WTC11 (cell line): ENCODE measurements around the gene ELMO1. TPM values are rescaled to one million over a fixed set of nuclear protein-coding genes. Genes with fewer than 3 reads are reported as not detected.

Experiments
- ATAC-seq: fragments of 200-7000 bp; cut with Tn5 transposase; 2 replicates; pipeline ENCODE4 v1.10.0; 2021; ENCODE audit warnings: mild to moderate bottlenecking, moderate library complexity
- CTCF ChIA-PET: fragments of 300-600 bp; sonication (Branson Sonifier 250); formaldehyde crosslinking; loops from one replicate; lab custom pipeline; 2021; ENCODE audit warnings: antibody characterized with exemption; lab: Charles Lee
- POLR2A ChIA-PET: fragments of 350-600 bp; sonication (Branson Sonifier 250); formaldehyde crosslinking; loops from one replicate; lab custom pipeline; 2021; ENCODE audit warnings: antibody characterized with exemption; lab: Charles Lee
- DNase-seq: peaks from one replicate; pipeline ENCODE4 v3.0.0; 2021; ENCODE audit warnings: low spot score
- H3K27ac Mint-ChIP-seq: 2 replicates; pipeline ENCODE4 v1.8.0; 2021; ENCODE audit warnings: mixed read lengths
- H3K27me3 Mint-ChIP-seq: 2 replicates; pipeline ENCODE4 v1.8.0; 2021; ENCODE audit warnings: low read depth, mild to moderate bottlenecking, moderate library complexity, mixed read lengths
- H3K36me3 Mint-ChIP-seq: 2 replicates; pipeline ENCODE4 v1.8.0; 2021; ENCODE audit warnings: mixed read lengths
- H3K4me1 Mint-ChIP-seq: 2 replicates; pipeline ENCODE4 v1.8.0; 2022; ENCODE audit warnings: mixed read lengths
- H3K4me3 Mint-ChIP-seq: 2 replicates; pipeline ENCODE4 v1.8.0; 2021; ENCODE audit warnings: mild to moderate bottlenecking, moderate library complexity, mixed read lengths
- H3K9me3 Mint-ChIP-seq: 2 replicates; pipeline ENCODE4 v1.8.0; 2021; ENCODE audit warnings: mixed read lengths
- ATF1 ChIP-seq: sonication (generic); formaldehyde crosslinking; IDR thresholded peaks from 2 replicates; pipeline ENCODE4 v1.8.1; 2023; ENCODE audit warnings: mild to moderate bottlenecking, moderate library complexity, missing genetic modification reagents
- ATF2 ChIP-seq: sonication (generic); formaldehyde crosslinking; IDR thresholded peaks from 2 replicates; pipeline ENCODE4 v1.8.1; 2022; ENCODE audit warnings: low read depth, missing genetic modification reagents, borderline replicate concordance
- ATF3 ChIP-seq: sonication (generic); formaldehyde crosslinking; conservative IDR thresholded peaks from 2 replicates; pipeline ENCODE4 v1.8.1; 2022; ENCODE audit warnings: mild to moderate bottlenecking, missing genetic modification reagents
- CREM ChIP-seq: sonication (generic); formaldehyde crosslinking; IDR thresholded peaks from 2 replicates; pipeline ENCODE4 v1.8.1; 2022; ENCODE audit warnings: mild to moderate bottlenecking, missing genetic modification reagents, moderate library complexity
- E2F1 ChIP-seq: sonication (generic); formaldehyde crosslinking; IDR thresholded peaks from 2 replicates; pipeline ENCODE4 v1.8.0; 2022; ENCODE audit warnings: mild to moderate bottlenecking, missing genetic modification reagents
- ELF4 ChIP-seq: sonication (generic); formaldehyde crosslinking; IDR thresholded peaks from 2 replicates; pipeline ENCODE4 v1.8.1; 2022; ENCODE audit warnings: low read depth, mild to moderate bottlenecking, moderate library complexity, missing genetic modification reagents
- FOXP1 ChIP-seq: sonication (generic); formaldehyde crosslinking; IDR thresholded peaks from 2 replicates; pipeline ENCODE4 v1.8.0; 2022; ENCODE audit warnings: missing genetic modification reagents, mild to moderate bottlenecking, moderate library complexity, borderline replicate concordance
- GABPB1 ChIP-seq: sonication (generic); formaldehyde crosslinking; IDR thresholded peaks from 2 replicates; pipeline ENCODE4 v1.8.1; 2023; ENCODE audit warnings: mild to moderate bottlenecking, missing genetic modification reagents
- IRF1 ChIP-seq: sonication (generic); formaldehyde crosslinking; IDR thresholded peaks from 2 replicates; pipeline ENCODE4 v1.8.0; 2023; ENCODE audit warnings: missing genetic modification reagents
- IRF2 ChIP-seq: sonication (generic); formaldehyde crosslinking; IDR thresholded peaks from 2 replicates; pipeline ENCODE4 v1.8.0; 2022; ENCODE audit warnings: low read depth, missing genetic modification reagents, borderline replicate concordance
- JAZF1 ChIP-seq: fragments of 250-450 bp; sonication (Bioruptor Pico); IDR thresholded peaks from 2 replicates; pipeline ENCODE4 v1.9.0; 2021; ENCODE audit warnings: moderate library complexity, mild to moderate bottlenecking, inconsistent platforms
- NR1H2 ChIP-seq: sonication (generic); formaldehyde crosslinking; IDR thresholded peaks from 2 replicates; pipeline ENCODE4 v1.9.0; 2021; ENCODE audit warnings: mild to moderate bottlenecking, moderate library complexity, missing genetic modification reagents
- NR3C1 ChIP-seq: sonication (generic); formaldehyde crosslinking; conservative IDR thresholded peaks from 2 replicates; pipeline ENCODE4 v1.8.1; 2023; ENCODE audit warnings: low read depth, mild to moderate bottlenecking, missing genetic modification reagents
- PRRX2 ChIP-seq: fragments of 250-450 bp; sonication (Bioruptor Pico); IDR thresholded peaks from 2 replicates; pipeline ENCODE4 v1.8.0; 2021; ENCODE audit warnings: mild to moderate bottlenecking
- SMAD3 ChIP-seq: sonication (generic); formaldehyde crosslinking; IDR thresholded peaks from 2 replicates; pipeline ENCODE4 v1.8.0; 2022; ENCODE audit warnings: missing genetic modification reagents, mild to moderate bottlenecking, borderline replicate concordance
- SOX15 ChIP-seq: fragments of 250-450 bp; sonication (Bioruptor Pico); IDR thresholded peaks from 2 replicates; pipeline ENCODE4 v1.9.0; 2021; ENCODE audit warnings: mild to moderate bottlenecking
- TCF7 ChIP-seq: sonication (generic); formaldehyde crosslinking; IDR thresholded peaks from 2 replicates; pipeline ENCODE4 v1.8.0; 2022; ENCODE audit warnings: mild to moderate bottlenecking, low read depth, missing genetic modification reagents, moderate library complexity
- ZMAT4 ChIP-seq: fragments of 250-450 bp; sonication (Bioruptor Pico); IDR thresholded peaks from 2 replicates; pipeline ENCODE4 v1.9.0; 2021; ENCODE audit warnings: mild to moderate bottlenecking
- ZNF121 ChIP-seq: sonication (generic); formaldehyde crosslinking; IDR thresholded peaks from 2 replicates; pipeline ENCODE4 v1.8.0; 2023; ENCODE audit warnings: missing genetic modification reagents
- ZNF138 ChIP-seq: sonication (generic); formaldehyde crosslinking; conservative IDR thresholded peaks from 2 replicates; pipeline ENCODE4 v1.8.1; 2022; ENCODE audit warnings: mild to moderate bottlenecking, moderate library complexity, missing genetic modification reagents
- ZNF263 ChIP-seq: sonication (generic); formaldehyde crosslinking; IDR thresholded peaks from 2 replicates; pipeline ENCODE4 v1.8.1; 2022; ENCODE audit warnings: low read depth, mild to moderate bottlenecking, moderate library complexity, missing genetic modification reagents
- ZNF281 ChIP-seq: sonication (generic); formaldehyde crosslinking; IDR thresholded peaks from 2 replicates; pipeline ENCODE4 v1.8.0; 2023; ENCODE audit warnings: mild to moderate bottlenecking, missing genetic modification reagents
- ZNF416 ChIP-seq: fragments of 250-450 bp; sonication (Bioruptor Pico); IDR thresholded peaks from 2 replicates; pipeline ENCODE4 v1.9.0; 2021; ENCODE audit warnings: mild to moderate bottlenecking, inconsistent platforms
- total RNA-seq: library from RNA; stranded (reverse); gene quantifications from 3 replicates; pipeline ENCODE4 v1.2.3, GENCODE V29; 2021

ELMO1 gene
- total RNA-seq, 1 experiment from 2014 or later: 19.4 TPM

GRCh38 chr7:37455081-37455480 is 6.4 kb upstream of the ELMO1 start:
- ATAC-seq (no peak), DNase-seq (no peak)
- no peak for TF ChIP-seq E2F1
- TF ChIP-seq ATF3 (CRISPR knock-in tag): no peak
- no peak for TF ChIP-seq FOXP1 (CRISPR knock-in tag)
- no peak for TF ChIP-seq TCF7 (CRISPR knock-in tag)
- no peak for TF ChIP-seq ATF1 (CRISPR knock-in tag)
- TF ChIP-seq ELF4 (CRISPR knock-in tag): no peak
- no peak for TF ChIP-seq ZNF121
- TF ChIP-seq GABPB1: no peak
- no peak for TF ChIP-seq ZNF138 (CRISPR knock-in tag)
- TF ChIP-seq SOX15 (CRISPR knock-in tag): no peak
- no peak for TF ChIP-seq ATF2 (CRISPR knock-in tag)
- TF ChIP-seq ZMAT4 (CRISPR knock-in tag): no peak
- no peak for TF ChIP-seq JAZF1 (CRISPR knock-in tag)
- TF ChIP-seq IRF2 (CRISPR knock-in tag): no peak
- no peak for TF ChIP-seq ZNF263 (CRISPR knock-in tag)
- TF ChIP-seq NR1H2 (CRISPR knock-in tag): no peak
- TF ChIP-seq NR3C1 (CRISPR knock-in tag): no peak
- ChIA-PET POLR2A (no interaction called here), CTCF (interaction anchor here (1.6 kb wide), 1 partner anchor 37 kb away, joined by 5 read pairs; no protein-coding TSS in a partner anchor)
- no peaks in the 10 kb centered on the region; the same call in 1 of the 2 replicates for H3K36me3 Mint-ChIP-seq
- peaks cover 3% of the 10 kb centered on the region for H3K27me3 Mint-ChIP-seq
- no peak overlapping the region for H3K27ac Mint-ChIP-seq
- H3K4me1 Mint-ChIP-seq: peaks cover 17% of the 10 kb centered on the region
- H3K4me3 Mint-ChIP-seq: no peak overlapping the region
- H3K9me3 Mint-ChIP-seq: peaks cover 17% of the 10 kb centered on the region

- TF ChIP-seq ZNF416 (CRISPR knock-in tag) (no peak), CREM (CRISPR knock-in tag) (no peak), ZNF281 (CRISPR knock-in tag) (no peak), IRF1 (CRISPR knock-in tag) (no peak), ZNF121 (no peak), PRRX2 (CRISPR knock-in tag) (no peak), SMAD3 (CRISPR knock-in tag) (no peak)
- H3K27me3 Mint-ChIP-seq: peaks cover 3% of the 10 kb centered on the region
- H3K9me3 Mint-ChIP-seq: peaks cover 17% of the 10 kb centered on the region
- DNase-seq (peak; percentile 15), ATAC-seq (peak; percentile 10; the same call in 1 of the 2 replicates)
- no peak overlapping the region for H3K27ac Mint-ChIP-seq
- H3K4me1 Mint-ChIP-seq: peaks cover 30% of the 10 kb centered on the region
- H3K4me3 Mint-ChIP-seq: no peak overlapping the region
- no peaks in the 10 kb centered on the region; the same call in 1 of the 2 replicates for H3K36me3 Mint-ChIP-seq
- POLR2A ChIA-PET: no interaction called here
- CTCF ChIA-PET: interaction anchor here (0.9 to 1.0 kb wide), 2 partner anchors 40 to 218 kb away, joined by 4 to 6 read pairs; no protein-coding TSS in a partner anchor
These were observed 3.7 kb upstream of the ELMO1 start for GRCh38 chr7:37452346-37452745.
